ENCODE data around the gene KHDRBS2.

KHDRBS2 gene

DNA sequence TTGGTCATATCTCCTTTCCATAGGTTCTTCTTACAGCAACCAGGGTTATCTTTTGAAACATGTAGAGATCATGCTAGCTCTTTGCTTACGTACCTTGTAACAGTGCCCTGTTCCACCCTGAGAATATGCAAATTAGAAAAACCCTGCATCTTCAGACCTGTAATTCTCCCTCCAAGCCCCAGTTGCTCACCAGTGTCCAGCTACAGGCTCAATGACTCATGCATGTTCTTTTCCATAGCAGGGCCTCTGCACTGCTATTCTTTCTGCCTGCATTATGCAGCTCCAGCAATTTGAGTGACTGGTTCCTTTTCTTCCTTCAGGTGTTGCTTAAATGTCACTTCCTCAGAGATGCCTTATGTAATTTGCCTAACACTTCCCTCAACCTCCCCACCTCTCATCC, 636.2 kb downstream of the KHDRBS2 start:
- no CpG with 5 or more reads among the region's 1 CpG for WGBS (ENCODE audit: extremely low coverage, insufficient coverage, insufficient read length)
- H3K27me3 ChIP-seq (ENCODE audit: insufficient read depth, low read length), result no peaks in the 10 kb centered on the region
- H4K12ac ChIP-seq (ENCODE audit: low read depth, low read length), result no peak overlapping the region
- no peak overlapping the region for H3K4ac ChIP-seq (ENCODE audit: low read depth, low read length)
- H2BK12ac ChIP-seq (ENCODE audit: low read length), result no peak overlapping the region
- no peak overlapping the region for H3K4me2 ChIP-seq (ENCODE audit: low read length)
- no peak overlapping the region for H2AFZ ChIP-seq (ENCODE audit: insufficient read depth, low read length, poor library complexity)
- H3K9me3 ChIP-seq (ENCODE audit: insufficient read depth, low read depth, low read length), result no peaks in the 10 kb centered on the region
- H3K23ac ChIP-seq (ENCODE audit: low read length), result no peak overlapping the region
- no peak overlapping the region for H4K8ac ChIP-seq (ENCODE audit: low read depth, low read length)
- H3K79me1 ChIP-seq (ENCODE audit: low read length), result no peaks in the 10 kb centered on the region
- H3K79me2 ChIP-seq (ENCODE audit: control insufficient read depth, insufficient read depth, low read length, poor library complexity), result no peaks in the 10 kb centered on the region
- no peak overlapping the region for H3K14ac ChIP-seq (ENCODE audit: low read length)
- H2AK5ac ChIP-seq (ENCODE audit: low read length), result no peak overlapping the region
- H3K4me1 ChIP-seq (ENCODE audit: control insufficient read depth in 1 of 2, insufficient read depth in 2 of 2, low read length in 2 of 2), result no peaks in the 10 kb centered on the region
- no peak overlapping the region for H3K4me3 ChIP-seq (ENCODE audit: low read depth, low read length)
- H3K9ac ChIP-seq (ENCODE audit: low read length), result no peak overlapping the region
- no peak overlapping the region for H2BK120ac ChIP-seq (ENCODE audit: insufficient read depth, low read length, poor library complexity)
- no peak overlapping the region for H3K18ac ChIP-seq (ENCODE audit: low read length)
- H3K27ac ChIP-seq (ENCODE audit: low read depth, low read length), result no peak overlapping the region
- H3K36me3 ChIP-seq (ENCODE audit: control insufficient read depth in 1 of 2, insufficient read depth in 2 of 2, low read length in 2 of 2), result no peaks in the 10 kb centered on the region
- H4K91ac ChIP-seq (ENCODE audit: low read depth, low read length), result no peak overlapping the region
- H2BK5ac ChIP-seq (ENCODE audit: low read depth, low read length, poor library complexity), result no peak overlapping the region
- no peak for DNase-seq

DNA sequence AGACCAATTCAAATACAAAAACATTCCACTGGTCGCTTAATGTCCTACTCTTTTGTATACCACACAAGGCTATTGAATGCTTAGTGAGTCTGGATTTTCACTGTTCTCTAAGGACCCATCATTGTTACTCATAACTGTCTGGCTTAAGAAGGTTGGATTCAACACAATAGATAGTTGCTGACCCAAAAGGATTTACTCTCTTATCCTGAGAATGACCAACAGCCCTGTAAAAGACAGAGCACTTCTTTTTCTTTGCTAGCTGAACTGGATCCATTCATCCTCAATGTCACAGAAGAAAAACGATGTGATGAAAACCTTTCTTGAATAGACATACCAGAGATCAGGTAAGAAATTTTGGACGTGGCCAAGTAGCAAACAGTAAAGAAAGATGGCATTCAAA, 645.6 kb downstream of the KHDRBS2 start:
- Histone ChIP-seq H2AFZ (ENCODE audit: insufficient read depth, low read length, poor library complexity) (no peak overlapping the region), H3K9ac (ENCODE audit: low read length) (no peak overlapping the region), H3K79me2 (ENCODE audit: control insufficient read depth, insufficient read depth, low read length, poor library complexity) (no peaks in the 10 kb centered on the region), H2BK12ac (ENCODE audit: low read length) (no peak overlapping the region), H3K27ac (ENCODE audit: low read depth, low read length) (no peak overlapping the region), H3K4ac (ENCODE audit: low read depth, low read length) (no peak overlapping the region), H3K9me3 (ENCODE audit: insufficient read depth, low read depth, low read length) (no peaks in the 10 kb centered on the region), H2BK120ac (ENCODE audit: insufficient read depth, low read length, poor library complexity) (no peak overlapping the region), H2BK5ac (ENCODE audit: low read depth, low read length, poor library complexity) (no peak overlapping the region), H3K4me2 (ENCODE audit: low read length) (no peak overlapping the region), H3K27me3 (ENCODE audit: insufficient read depth, low read length) (no peaks in the 10 kb centered on the region), H3K18ac (ENCODE audit: low read length) (no peak overlapping the region), H2AK5ac (ENCODE audit: low read length) (no peak overlapping the region), H3K14ac (ENCODE audit: low read length) (no peak overlapping the region), H3K36me3 (ENCODE audit: control insufficient read depth in 1 of 2, insufficient read depth in 2 of 2, low read length in 2 of 2) (no peaks in the 10 kb centered on the region), H3K23ac (ENCODE audit: low read length) (no peak overlapping the region), H3K4me3 (ENCODE audit: low read depth, low read length) (no peak overlapping the region), H4K12ac (ENCODE audit: low read depth, low read length) (no peak overlapping the region), H4K91ac (ENCODE audit: low read depth, low read length) (no peak overlapping the region), H3K79me1 (ENCODE audit: low read length) (no peaks in the 10 kb centered on the region), H3K4me1 (ENCODE audit: control insufficient read depth in 1 of 2, insufficient read depth in 2 of 2, low read length in 2 of 2) (no peaks in the 10 kb centered on the region), H4K8ac (ENCODE audit: low read depth, low read length) (no peak overlapping the region)
- DNase-seq, result no peak
- no CpG with 5 or more reads among the region's 3 CpGs for WGBS (ENCODE audit: extremely low coverage, insufficient coverage, insufficient read length)

Data from trophoblast cell (in vitro differentiated cells and primary cell).